Calu3 (cell line): ENCODE measurements around the gene STX18. TPM values are rescaled to one million over a fixed set of nuclear protein-coding genes. Genes with fewer than 3 reads are reported as not detected.

Source experiments
- BruUV-seq: library from RNA; stranded (reverse); fragments of 400-500 nt; replicated peaks from 2 replicates; lab custom pipeline; 2021; lab: Mats Ljungman, UMichigan
- CTCF ChIA-PET: fragments of 300-600 bp; sonication (Branson Sonifier 250); formaldehyde crosslinking; loops from one replicate; lab custom pipeline; 2022; ENCODE audit warnings: antibody characterized with exemption; lab: Charles Lee
- DNase-seq: peaks from one replicate; pipeline ENCODE4 v3.0.0; 2022
- H3K27ac Mint-ChIP-seq: one replicate; pipeline ENCODE4 v1.8.0; 2022; ENCODE audit warnings: mixed read lengths; ENCODE audit not compliant: unreplicated experiment
- H3K27me3 Mint-ChIP-seq: one replicate; pipeline ENCODE4 v1.8.0; 2022; ENCODE audit warnings: mixed read lengths; ENCODE audit not compliant: unreplicated experiment
- H3K36me3 Mint-ChIP-seq: one replicate; pipeline ENCODE4 v1.8.0; 2022; ENCODE audit warnings: mild to moderate bottlenecking, moderate library complexity, mixed read lengths; ENCODE audit not compliant: insufficient read depth, unreplicated experiment
- H3K4me1 Mint-ChIP-seq: one replicate; pipeline ENCODE4 v1.8.0; 2022; ENCODE audit warnings: mild to moderate bottlenecking, low read depth, mixed read lengths; ENCODE audit not compliant: unreplicated experiment
- H3K4me3 Mint-ChIP-seq: one replicate; pipeline ENCODE4 v1.8.0; 2022; ENCODE audit warnings: mild to moderate bottlenecking, low read depth, moderate library complexity, mixed read lengths; ENCODE audit not compliant: unreplicated experiment
- H3K9me3 Mint-ChIP-seq: one replicate; pipeline ENCODE4 v1.8.0; 2022; ENCODE audit warnings: low read depth, mixed read lengths; ENCODE audit not compliant: unreplicated experiment
- CTCF ChIP-seq: fragments of 200-600 bp; IDR thresholded peaks from one replicate; pipeline ENCODE4 v1.8.0; 2022; ENCODE audit warnings: antibody characterized with exemption; ENCODE audit not compliant: unreplicated experiment
- intact Hi-C: fragments of 100-400 bp; cut with micrococcal nuclease; formaldehyde crosslinking; loops from one replicate; pipeline ENCODE4 v1.10.0; 2022; ENCODE audit not compliant: unreplicated experiment
- total RNA-seq: library from RNA; stranded (reverse); gene quantifications from 2 replicates; pipeline ENCODE4 v1.2.3, GENCODE V29; 2022

The STX18 gene
- total RNA-seq, 1 experiment from 2014 or later, result 27.3 TPM

GRCh38 chr4:4427121-4427870 is 114.6 kb downstream of the STX18 start:
- H3K27me3 Mint-ChIP-seq, result no peaks in the 10 kb centered on the region
- no TSS peak for BruUV-seq

GRCh38 chr4:4426511-4427120 is 115.2 kb downstream of the STX18 start:
- no TSS peak for BruUV-seq
- H3K4me3 Mint-ChIP-seq, result no peak overlapping the region
- DNase-seq, result no peak
- intact Hi-C loops, result no loop called here
- no peak overlapping the region for H3K27ac Mint-ChIP-seq
- TF ChIP-seq CTCF, result no peak
- H3K9me3 Mint-ChIP-seq, result no peaks in the 10 kb centered on the region
- H3K36me3 Mint-ChIP-seq, result no peaks in the 10 kb centered on the region
- CTCF ChIA-PET, result no interaction called here
- H3K27me3 Mint-ChIP-seq, result no peaks in the 10 kb centered on the region
- no peaks in the 10 kb centered on the region for H3K4me1 Mint-ChIP-seq

More at GRCh38 chr4:4427121-4427870, 114.6 kb downstream of the STX18 start:
- H3K27ac Mint-ChIP-seq, result no peak overlapping the region
- CTCF ChIA-PET, result no interaction called here
- H3K9me3 Mint-ChIP-seq, result no peaks in the 10 kb centered on the region
- TF ChIP-seq CTCF, result no peak
- no peak overlapping the region for H3K4me3 Mint-ChIP-seq
- DNase-seq, result no peak
- H3K4me1 Mint-ChIP-seq, result no peaks in the 10 kb centered on the region
- no peaks in the 10 kb centered on the region for H3K36me3 Mint-ChIP-seq
- intact Hi-C loops, result no loop called here

- Mint-ChIP-seq H3K27me3 (no peaks in the 10 kb centered on the region), H3K27ac (no peak overlapping the region), H3K4me1 (no peaks in the 10 kb centered on the region), H3K36me3 (no peaks in the 10 kb centered on the region), H3K4me3 (no peak overlapping the region), H3K9me3 (no peaks in the 10 kb centered on the region)
- intact Hi-C loops, result no loop called here
- BruUV-seq, result no TSS peak
- TF ChIP-seq CTCF, result no peak
- CTCF ChIA-PET, result interaction anchor here (1.7 kb wide), 1 partner anchor 165 kb away, joined by 4 read pairs; no protein-coding TSS in a partner anchor
- DNase-seq, result no peak
Measured at GRCh38 chr4:4425696-4426095, 116.2 kb downstream of the STX18 start.

- intact Hi-C loops, result no loop called here
- Mint-ChIP-seq H3K36me3 (no peaks in the 10 kb centered on the region), H3K4me3 (no peak overlapping the region), H3K27me3 (no peaks in the 10 kb centered on the region), H3K4me1 (no peaks in the 10 kb centered on the region), H3K27ac (no peak overlapping the region), H3K9me3 (no peaks in the 10 kb centered on the region)
- no peak for TF ChIP-seq CTCF
- CTCF ChIA-PET, result interaction anchor here (1.7 kb wide), 1 partner anchor 165 kb away, joined by 4 read pairs; no protein-coding TSS in a partner anchor
- BruUV-seq, result no TSS peak
- DNase-seq, result no peak
Measured at GRCh38 chr4:4425119-4425690, 116.6 kb downstream of the STX18 start.
